Measurements from ENCODE around the gene EIF6.
A peak's percentile ranks its signal among the peaks of the same experiment; 100 is the strongest.
"Not testable (repeated sequence)": the region's sequence is repeated elsewhere in the genome, so short reads cannot be mapped to it uniquely, and the experiment has no call there.

The EIF6 gene

DNA sequence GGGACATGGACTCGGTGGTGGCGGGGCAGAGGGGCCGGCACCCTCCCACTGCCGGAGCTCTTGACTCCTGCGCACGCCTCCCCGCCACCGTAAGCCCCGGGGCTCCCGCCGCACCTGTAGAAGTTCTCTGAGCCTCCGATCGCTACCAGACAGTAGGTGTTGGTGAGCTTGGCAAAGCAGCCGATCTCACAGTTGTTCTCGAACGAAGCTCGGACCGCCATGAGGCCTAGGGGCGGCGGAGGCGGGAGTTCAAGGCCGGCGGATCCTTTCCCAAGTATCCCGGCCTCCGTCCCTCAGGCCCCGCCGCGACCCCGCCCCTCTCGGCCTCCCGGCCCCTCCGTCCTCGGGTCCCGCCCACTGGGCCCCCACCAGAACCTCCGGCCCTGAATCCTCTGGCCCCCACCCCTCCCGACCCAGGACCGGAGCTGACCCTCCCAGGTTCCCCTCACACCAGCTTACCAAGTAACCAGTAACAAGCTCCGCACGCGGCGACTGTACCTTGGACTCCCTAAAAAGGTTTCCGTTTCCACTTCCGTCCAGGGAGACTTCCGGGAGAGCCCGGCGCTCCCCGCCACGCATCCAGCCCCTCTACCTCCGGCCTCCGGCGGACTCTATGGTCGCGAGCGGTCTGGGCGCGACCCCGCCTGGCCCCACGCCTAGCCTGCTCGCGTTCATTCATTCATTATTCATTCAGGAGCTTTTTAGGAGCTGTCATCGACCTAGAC, at the start of gene EIF6:
EIF6 (minus strand) TSS at position 506 of the 725 bp plus-strand sequence; CDS start at position 221, 285 bp downstream.
- no peak for DNase-seq (ENCODE audit: low read depth)

DNA sequence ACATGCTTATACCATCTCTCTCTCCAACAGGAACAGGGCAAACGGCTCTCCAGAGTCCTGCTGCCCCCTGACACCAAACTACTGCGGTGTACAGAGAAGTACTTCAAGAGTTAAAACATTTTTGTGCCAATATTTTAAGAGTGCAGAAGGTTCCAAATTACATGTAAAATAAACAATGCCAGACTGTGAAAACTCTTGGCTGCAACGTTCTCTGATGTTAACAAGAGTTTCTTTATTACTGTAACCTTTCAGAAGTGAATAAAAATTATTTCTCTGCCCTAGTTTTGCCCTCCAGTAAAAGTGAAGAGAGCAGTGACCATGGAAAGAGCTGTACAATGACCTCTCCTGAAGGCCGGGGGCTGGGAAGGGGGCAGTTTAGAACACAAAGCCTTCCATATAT, 49.0 kb upstream of the EIF6 start:
- no peak for DNase-seq (ENCODE audit: low read depth)

- no peak for DNase-seq (ENCODE audit: low read depth)
These were observed 48.1 kb upstream of the EIF6 start for GRCh38 chr20:35332540-35333200.

DNA sequence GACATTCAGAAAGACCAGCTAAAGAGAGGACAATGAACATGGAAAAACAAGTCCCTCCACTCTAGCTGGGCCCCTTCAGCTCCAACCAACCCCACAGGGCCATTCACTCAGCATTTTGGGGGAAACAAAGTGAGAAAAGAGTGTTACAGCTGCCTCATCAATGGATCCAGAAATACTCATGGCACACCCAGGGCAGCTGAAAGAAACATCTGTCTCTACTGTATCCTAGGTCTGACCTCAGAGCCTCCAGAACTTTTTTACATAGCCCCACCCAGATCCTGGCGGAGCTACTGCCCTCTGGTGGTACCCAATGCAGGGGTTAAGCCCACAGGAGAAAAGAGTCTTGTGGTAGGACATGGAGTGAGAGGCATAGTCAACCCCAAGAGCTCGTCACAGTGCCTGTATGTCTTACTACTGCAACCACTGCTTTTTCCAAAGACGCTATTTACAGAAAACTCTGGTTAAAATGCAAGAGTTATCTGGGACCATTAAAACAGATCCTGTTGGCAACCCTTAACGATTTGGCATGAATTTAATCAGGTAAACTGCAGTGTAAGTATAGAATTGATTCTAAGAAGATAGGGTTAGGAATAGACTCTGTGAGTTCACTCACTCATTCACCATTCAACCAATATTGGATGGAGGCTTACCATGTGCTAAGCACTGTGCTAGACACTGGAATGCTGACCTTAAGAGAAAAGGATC, 45.0 kb upstream of the EIF6 start:
- DNase-seq (ENCODE audit: low read depth): no peak

DNA sequence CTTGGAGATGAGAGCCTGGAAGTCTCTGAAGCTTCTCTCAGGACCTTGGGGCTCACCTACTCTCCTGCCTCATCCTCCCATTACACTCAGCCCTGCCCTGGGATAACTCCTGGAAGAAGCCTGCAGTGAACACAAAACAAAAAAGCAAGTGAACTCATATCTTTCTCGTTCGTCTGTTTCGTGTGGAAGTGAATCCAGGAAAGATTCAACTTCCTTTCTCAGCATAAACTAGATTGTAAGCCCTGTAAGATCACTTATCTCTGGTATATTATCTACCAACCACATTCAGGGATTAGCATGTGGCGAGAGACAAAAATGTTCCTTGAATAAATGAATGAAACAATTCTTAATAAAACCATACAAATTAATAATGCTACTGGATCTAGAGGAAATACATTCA, 44.1 kb upstream of the EIF6 start:
- no peak for DNase-seq (ENCODE audit: low read depth)

DNA sequence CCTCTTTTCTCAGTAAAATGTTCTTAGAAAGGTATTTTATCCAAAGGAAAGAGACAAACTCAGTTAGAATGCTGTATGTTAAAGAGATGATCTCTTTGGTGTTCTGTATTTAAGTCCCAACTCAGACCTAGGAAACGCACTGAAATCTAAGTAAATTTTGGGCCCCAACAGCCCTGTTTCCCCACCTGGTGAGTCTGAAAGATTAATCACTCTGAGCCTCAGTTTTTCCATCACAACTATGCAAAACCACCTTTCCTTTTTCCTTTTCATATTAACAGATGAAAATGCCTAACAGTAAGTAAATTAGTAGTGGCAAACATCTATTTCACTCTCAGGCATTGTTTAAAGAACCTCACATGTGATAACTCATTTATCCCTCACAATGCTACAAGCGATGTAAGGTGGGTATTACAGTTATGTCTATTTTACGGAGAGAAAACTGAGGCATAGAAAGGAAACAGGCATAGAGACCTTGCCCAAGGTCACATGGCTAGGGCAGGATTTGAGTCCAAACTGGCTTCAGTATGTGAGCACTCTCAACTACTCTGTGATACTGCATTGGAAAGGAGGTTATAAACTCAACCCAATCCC, 43.6 kb upstream of the EIF6 start:
- DNase-seq (ENCODE audit: low read depth): no peak

- DNase-seq (ENCODE audit: low read depth): no peak
These were observed 42.8 kb upstream of the EIF6 start for GRCh38 chr20:35327074-35327976.

DNA sequence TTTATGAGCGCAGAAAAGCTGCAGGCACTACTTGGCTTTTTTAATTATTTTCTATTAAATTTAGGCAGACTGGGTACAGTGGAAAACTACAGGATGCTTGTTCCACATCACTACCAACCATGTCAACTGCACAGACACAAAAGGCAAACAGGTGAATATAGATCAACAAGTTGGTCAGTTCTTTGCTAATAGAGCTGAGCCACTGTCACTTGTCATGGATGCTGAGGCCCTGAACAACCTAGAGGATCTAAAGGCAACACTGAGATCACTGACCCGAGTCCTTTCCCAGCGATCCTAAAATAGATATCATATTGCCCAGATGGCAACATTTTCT, 42.1 kb upstream of the EIF6 start:
- DNase-seq (ENCODE audit: low read depth): no peak

DNA sequence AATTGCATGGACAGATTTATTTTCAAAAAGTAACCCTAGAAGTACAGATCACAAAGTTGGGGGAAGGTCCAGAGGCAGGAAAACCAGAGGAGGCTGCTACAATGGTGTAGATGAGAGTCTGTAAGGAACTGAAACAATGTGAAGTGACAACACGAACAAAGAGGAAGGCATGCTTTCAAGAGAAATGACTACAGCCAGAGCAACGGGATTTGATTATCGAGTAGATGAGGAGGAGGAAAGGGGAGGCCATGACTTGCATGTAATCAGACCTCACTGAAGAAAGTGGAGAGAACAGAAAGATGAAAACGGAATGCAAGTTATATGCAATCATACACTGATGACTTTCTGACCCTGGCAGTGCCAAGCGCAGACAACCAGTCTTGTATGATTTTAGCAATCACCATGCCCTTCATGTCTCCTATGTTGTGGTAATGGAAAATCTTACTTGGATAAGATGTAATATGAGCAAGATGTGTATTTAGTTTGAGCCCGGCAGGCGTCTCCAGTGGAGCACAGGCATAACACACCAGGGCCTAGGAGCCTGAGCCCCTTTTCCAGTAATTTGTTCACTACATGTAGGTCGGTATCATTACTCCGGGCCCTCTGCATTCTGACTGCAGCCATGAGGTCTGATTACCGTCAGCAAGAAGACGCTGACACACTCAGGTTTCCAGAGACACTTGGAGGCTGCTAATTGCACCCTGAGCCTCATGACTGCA, 41.6 kb upstream of the EIF6 start:
- DNase-seq (ENCODE audit: low read depth): no peak

GRCh38 chr20:35325401-35325800, 40.8 kb upstream of the EIF6 start:
- no peak for DNase-seq (ENCODE audit: low read depth)

DNA sequence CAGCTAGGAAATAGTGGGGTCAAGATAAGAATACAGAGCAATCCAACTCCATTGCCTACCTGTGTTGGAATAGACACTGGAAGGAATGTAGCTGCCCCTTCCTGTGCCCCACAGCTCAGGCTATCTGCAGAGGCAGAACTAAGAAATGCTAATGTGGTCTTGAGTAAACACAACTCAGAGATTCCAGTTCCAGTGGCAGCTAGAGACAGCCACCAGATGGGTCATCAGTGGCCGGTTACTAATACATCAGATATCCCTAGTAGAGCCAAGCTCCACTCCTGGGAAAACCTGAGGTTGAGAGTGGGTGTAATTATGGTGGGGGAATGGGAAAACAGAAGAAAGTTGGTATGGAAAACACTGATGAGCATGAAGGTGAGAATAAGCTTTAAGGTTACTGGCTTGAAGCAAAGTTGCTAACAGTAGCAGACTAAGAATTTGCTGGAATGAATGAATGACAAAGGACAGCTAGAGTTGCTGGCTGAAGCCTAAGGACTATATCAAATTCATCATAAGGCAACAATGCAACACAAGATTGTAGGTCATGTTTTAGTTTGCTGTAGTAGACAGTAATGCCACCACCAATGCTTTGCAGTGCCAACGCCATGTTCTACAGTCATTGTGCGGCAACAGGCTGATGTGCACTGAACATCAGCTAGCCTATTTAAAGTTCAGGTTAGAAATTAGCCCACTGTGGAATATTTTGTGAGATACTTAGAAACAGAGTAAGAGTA, 36.0 kb upstream of the EIF6 start:
- DNase-seq (ENCODE audit: low read depth): no peak

DNA sequence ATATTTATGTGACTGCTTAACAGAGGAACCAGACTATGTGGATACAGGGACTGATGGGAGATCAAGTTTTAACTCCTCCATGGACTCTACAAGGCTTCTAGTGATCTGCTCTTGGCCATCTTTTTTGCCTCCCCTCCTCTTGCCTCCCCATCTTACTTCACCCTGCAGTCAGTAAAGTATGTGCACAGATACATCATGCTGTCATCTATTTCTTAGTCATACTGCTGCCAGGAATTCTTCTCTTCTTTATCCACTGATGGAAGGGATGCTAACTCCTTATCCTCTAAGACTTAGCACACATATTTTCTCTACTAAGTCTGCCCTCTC, 35.3 kb upstream of the EIF6 start:
- DNase-seq (ENCODE audit: low read depth): no peak

GRCh38 chr20:35319192-35319870, 34.8 kb upstream of the EIF6 start:
- DNase-seq (ENCODE audit: low read depth): no peak

DNA sequence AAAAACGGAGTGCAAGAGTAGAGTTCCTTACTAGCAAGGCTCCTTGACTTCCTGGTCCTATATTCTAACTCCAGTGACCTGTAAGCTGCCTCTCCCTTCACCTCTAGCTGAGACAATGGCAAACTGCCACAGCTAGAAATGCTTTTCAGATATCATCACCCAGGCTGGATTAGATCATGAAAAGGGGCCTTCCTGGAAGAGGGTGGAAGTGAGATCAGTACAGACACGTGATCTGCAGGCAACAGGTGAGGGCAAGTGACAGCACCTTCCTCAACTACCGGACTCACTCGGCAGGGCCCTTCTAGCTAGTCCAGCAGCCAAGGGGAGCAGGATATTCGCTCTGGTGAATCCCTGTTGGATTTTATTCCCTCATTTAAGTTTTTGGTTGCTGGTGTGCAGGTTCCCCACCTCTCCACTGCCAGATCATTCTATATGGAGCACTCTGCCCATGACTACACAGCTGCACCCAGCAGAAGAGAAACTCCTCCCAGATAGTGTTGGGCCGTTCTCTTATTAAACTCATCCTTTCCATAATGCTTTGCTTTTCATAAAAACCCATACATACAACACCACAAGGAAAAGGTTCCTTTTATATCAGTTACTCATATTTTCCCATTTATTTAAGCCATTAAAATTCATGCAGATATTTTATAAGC, 34.1 kb upstream of the EIF6 start:
- peak; percentile 92 for DNase-seq (ENCODE audit: low read depth)

- DNase-seq (ENCODE audit: low read depth): no peak
These were observed 33.0 kb upstream of the EIF6 start for GRCh38 chr20:35317416-35318210.

GRCh38 chr20:35316086-35316485, 31.5 kb upstream of the EIF6 start:
- no peak for DNase-seq (ENCODE audit: low read depth)

DNA sequence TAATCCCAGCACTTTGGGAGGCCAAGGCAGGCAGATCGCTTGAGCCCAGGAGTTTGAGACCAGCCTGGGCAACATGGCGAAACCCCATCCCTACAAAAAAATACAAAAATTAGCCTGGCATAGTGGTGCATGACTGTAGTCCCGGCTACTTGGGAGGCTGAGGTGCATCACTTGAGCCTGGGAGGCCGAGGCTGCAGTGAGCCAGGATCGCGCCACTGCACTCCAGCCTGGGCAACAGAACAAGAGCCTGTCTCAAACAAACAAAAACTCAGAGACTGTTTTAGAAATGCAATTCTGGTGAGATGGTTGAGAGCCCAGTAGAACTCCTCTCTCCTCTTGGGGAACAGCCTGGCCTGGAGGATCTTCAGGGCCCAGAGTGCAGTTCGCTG, 31.1 kb upstream of the EIF6 start:
- not testable (repeated sequence) for DNase-seq (ENCODE audit: low read depth)

- DNase-seq (ENCODE audit: low read depth): no peak
These were observed 30.5 kb upstream of the EIF6 start for GRCh38 chr20:35314816-35315631.

Data from HS-5 (cell line).